ENCODE data around the gene CYP27B1.
"Not testable (repeated sequence)": the region's sequence is repeated elsewhere in the genome, so short reads cannot be mapped to it uniquely, and the experiment has no call there.

DNA sequence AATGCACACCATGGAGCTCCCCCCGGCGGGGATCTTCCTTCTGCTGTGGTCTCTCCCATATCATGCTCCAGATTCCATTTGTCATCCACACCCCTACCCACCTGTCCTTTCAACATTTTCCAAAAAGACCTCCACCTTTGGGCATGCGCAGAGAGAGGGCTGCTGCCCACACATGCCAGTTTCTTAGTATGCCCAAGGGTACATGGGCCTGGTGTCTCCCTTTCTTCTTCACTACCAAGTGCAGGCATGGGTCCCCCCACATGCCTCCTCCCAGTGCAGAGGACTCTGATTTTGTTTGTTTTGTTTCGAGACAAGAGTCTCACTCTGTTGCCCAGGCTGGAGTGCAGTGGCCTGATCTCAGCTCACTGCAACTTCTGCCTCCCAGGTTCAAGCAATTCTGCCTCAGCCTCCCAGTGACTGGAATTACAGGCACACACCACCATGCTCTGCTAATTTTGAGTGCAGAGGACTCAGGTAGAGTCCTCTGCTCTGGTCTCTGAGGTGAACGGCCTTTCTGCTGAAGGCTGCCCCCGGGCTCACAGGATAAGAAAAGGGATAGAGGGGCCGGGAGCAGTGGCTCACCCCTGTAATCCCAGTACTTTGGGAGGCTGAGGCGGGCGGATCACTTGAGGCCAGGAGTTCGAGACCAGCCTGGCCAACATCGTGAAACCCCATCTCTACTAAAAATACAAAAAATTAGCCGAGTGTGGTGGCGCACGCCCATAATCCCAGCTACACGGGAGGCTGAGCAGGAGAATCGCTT lies 44.9 kb downstream of the CYP27B1 start:
- not testable (repeated sequence) for TF ChIP-seq ETV6 (conservative IDR thresholded peaks at IDR 0.05 in 1 of 2, IDR thresholded peaks at IDR 0.05 in 1 of 2; ENCODE audit: borderline replicate concordance in 1 of 2, low read depth in 1 of 2); GABPA (IDR thresholded peaks at IDR 0.05; ENCODE audit: low read depth); POLR2AphosphoS2 (IDR thresholded peaks at IDR 0.05; ENCODE audit: low read depth, low read length); CEBPB (IDR thresholded peaks at IDR 0.05; ENCODE audit: borderline replicate concordance in 1 of 2, low read depth in 2 of 2, low read length in 2 of 2); BCL11A (IDR thresholded peaks at IDR 0.05; ENCODE audit: low read depth, low read length)
- TF ChIP-seq, protein P1, sequence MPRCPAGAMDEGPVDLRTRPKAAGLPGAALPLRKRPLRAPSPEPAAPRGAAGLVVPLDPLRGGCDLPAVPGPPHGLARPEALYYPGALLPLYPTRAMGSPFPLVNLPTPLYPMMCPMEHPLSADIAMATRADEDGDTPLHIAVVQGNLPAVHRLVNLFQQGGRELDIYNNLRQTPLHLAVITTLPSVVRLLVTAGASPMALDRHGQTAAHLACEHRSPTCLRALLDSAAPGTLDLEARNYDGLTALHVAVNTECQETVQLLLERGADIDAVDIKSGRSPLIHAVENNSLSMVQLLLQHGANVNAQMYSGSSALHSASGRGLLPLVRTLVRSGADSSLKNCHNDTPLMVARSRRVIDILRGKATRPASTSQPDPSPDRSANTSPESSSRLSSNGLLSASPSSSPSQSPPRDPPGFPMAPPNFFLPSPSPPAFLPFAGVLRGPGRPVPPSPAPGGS (IDR thresholded peaks at IDR 0.05; ENCODE audit: borderline replicate concordance, insufficient read depth, low read depth, low read length, poor library complexity, severe bottlenecking) = not testable (repeated sequence)
- 0 out of 2 replicates have a peak, but pooled peaks have one; percentile 0 for TF ChIP-seq POLR2A (IDR thresholded peaks at IDR 0.05; ENCODE audit: low read depth, low read length)

Data from GM12878 (cell line).